ENCODE measurements around the gene SORL1-AS1.

DNA sequence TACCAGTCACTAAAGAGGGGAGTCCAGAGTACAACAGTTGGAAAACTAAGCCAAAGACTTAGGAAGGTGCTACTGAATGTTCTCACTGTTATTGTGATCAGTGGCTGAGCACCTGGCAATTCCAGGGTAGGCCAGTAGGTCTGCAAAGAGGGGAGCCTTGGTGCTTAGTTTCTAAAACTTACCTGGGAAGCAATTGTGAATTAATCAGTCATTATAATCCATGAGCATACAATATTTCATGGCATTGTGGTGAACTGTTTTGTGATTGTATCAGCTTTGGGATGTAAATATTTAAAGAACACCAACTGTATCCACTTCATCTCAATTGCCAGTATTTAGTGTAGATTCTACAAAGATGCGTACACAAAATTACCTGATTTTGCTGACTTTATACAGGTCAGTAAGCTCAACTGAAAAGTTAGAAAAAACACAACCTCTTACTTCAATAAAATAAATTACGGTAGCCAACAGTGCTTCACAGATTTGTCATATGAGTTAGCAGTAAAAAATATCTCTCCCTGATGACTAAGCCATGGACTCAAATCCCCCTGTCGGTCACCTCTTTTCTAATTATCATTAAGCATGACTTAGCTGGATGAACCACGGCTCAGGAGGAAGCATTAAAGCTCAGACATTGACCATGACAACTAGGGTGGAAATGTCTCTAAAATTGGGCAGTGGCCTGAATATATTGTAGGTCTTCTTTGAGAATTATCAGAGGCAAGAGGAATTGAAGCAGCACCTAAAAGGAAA is 31.4 kb downstream of the SORL1-AS1 start:
- TF ChIP-seq, protein P1, sequence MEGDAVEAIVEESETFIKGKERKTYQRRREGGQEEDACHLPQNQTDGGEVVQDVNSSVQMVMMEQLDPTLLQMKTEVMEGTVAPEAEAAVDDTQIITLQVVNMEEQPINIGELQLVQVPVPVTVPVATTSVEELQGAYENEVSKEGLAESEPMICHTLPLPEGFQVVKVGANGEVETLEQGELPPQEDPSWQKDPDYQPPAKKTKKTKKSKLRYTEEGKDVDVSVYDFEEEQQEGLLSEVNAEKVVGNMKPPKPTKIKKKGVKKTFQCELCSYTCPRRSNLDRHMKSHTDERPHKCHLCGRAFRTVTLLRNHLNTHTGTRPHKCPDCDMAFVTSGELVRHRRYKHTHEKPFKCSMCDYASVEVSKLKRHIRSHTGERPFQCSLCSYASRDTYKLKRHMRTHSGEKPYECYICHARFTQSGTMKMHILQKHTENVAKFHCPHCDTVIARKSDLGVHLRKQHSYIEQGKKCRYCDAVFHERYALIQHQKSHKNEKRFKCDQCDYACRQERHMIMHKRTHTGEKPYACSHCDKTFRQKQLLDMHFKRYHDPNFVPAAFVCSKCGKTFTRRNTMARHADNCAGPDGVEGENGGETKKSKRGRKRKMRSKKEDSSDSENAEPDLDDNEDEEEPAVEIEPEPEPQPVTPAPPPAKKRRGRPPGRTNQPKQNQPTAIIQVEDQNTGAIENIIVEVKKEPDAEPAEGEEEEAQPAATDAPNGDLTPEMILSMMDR (IDR thresholded peaks at IDR 0.05; ENCODE audit: extremely low read depth in 1 of 2, insufficient read depth in 1 of 2, low read depth in 1 of 2, low read length in 2 of 2): no peak
- no peak for TF ChIP-seq EZH2 (IDR thresholded peaks at IDR 0.05; ENCODE audit: borderline replicate concordance, low read depth, low read length, severe bottlenecking)
- TF ChIP-seq JUN (IDR thresholded peaks at IDR 0.05; ENCODE audit: borderline replicate concordance, insufficient read depth, insufficient read length, low read depth): no peak
- TF ChIP-seq, protein P2, sequence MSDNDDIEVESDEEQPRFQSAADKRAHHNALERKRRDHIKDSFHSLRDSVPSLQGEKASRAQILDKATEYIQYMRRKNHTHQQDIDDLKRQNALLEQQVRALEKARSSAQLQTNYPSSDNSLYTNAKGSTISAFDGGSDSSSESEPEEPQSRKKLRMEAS (IDR thresholded peaks at IDR 0.05; ENCODE audit: insufficient read depth, insufficient read length): no peak
